ENCODE measurements around the gene LARP4B.

DNA sequence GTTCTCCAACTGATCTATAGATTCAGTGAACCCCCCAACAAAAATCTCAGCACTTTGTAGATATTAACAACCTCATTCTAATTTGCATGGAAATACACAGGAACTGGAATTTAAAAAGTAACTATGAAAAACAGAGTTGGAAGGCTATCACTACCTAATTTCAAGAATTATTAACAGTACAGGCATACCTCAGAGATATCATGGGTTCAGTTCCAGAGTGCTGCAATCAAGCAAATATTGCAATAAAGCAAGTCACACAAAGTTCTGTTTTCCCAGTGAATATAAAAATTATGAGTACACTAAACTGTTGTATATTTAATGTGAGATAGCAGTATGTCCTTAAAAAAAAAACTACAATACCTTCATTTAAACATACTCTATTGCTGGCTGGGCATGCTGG is 78.5 kb downstream of the LARP4B start:
- TF ChIP-seq, protein P1, sequence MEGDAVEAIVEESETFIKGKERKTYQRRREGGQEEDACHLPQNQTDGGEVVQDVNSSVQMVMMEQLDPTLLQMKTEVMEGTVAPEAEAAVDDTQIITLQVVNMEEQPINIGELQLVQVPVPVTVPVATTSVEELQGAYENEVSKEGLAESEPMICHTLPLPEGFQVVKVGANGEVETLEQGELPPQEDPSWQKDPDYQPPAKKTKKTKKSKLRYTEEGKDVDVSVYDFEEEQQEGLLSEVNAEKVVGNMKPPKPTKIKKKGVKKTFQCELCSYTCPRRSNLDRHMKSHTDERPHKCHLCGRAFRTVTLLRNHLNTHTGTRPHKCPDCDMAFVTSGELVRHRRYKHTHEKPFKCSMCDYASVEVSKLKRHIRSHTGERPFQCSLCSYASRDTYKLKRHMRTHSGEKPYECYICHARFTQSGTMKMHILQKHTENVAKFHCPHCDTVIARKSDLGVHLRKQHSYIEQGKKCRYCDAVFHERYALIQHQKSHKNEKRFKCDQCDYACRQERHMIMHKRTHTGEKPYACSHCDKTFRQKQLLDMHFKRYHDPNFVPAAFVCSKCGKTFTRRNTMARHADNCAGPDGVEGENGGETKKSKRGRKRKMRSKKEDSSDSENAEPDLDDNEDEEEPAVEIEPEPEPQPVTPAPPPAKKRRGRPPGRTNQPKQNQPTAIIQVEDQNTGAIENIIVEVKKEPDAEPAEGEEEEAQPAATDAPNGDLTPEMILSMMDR (IDR thresholded peaks at IDR 0.05) = no peak
- TF ChIP-seq POLR2A (IDR thresholded peaks at IDR 0.05) = no peak
